ENCODE data around the gene PI4K2A.

- TF ChIP-seq, protein P1, sequence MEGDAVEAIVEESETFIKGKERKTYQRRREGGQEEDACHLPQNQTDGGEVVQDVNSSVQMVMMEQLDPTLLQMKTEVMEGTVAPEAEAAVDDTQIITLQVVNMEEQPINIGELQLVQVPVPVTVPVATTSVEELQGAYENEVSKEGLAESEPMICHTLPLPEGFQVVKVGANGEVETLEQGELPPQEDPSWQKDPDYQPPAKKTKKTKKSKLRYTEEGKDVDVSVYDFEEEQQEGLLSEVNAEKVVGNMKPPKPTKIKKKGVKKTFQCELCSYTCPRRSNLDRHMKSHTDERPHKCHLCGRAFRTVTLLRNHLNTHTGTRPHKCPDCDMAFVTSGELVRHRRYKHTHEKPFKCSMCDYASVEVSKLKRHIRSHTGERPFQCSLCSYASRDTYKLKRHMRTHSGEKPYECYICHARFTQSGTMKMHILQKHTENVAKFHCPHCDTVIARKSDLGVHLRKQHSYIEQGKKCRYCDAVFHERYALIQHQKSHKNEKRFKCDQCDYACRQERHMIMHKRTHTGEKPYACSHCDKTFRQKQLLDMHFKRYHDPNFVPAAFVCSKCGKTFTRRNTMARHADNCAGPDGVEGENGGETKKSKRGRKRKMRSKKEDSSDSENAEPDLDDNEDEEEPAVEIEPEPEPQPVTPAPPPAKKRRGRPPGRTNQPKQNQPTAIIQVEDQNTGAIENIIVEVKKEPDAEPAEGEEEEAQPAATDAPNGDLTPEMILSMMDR (conservative IDR thresholded peaks at IDR 0.05; ENCODE audit: low read length) = no peak
- no peak for TF ChIP-seq EZH2phosphoT487 (IDR thresholded peaks at IDR 0.05; ENCODE audit: borderline replicate concordance)
Measured at GRCh38 chr10:97608991-97609561, 31.4 kb upstream of the PI4K2A start.

Measured in Loucy (cell line).